ENCODE results near the gene B3GNT7.

Gene B3GNT7

DNA sequence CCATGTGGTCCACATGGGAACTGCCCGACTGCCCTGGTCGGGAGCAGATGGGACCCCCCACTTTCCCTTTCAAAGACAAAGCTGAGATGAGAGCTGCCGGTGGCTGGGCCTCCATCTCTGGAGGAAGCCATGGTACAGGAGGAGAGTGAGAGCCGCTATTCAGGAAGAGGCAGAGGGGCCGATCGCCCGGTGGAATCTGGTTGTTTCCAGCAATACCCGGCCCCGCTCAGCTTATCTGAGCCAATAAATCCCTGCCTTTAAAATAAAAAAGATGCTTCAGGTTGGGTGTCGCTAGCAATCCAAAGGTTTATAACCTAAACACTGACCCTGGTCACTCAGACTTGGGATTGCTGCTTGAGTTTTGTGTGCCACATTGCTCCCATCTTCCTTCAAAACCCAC, 15.2 kb upstream of the B3GNT7 start:
- no peak for TF ChIP-seq SIN3A (IDR thresholded peaks at IDR 0.05; ENCODE audit: borderline replicate concordance, insufficient read depth, low read length)
- TF ChIP-seq, protein P1, sequence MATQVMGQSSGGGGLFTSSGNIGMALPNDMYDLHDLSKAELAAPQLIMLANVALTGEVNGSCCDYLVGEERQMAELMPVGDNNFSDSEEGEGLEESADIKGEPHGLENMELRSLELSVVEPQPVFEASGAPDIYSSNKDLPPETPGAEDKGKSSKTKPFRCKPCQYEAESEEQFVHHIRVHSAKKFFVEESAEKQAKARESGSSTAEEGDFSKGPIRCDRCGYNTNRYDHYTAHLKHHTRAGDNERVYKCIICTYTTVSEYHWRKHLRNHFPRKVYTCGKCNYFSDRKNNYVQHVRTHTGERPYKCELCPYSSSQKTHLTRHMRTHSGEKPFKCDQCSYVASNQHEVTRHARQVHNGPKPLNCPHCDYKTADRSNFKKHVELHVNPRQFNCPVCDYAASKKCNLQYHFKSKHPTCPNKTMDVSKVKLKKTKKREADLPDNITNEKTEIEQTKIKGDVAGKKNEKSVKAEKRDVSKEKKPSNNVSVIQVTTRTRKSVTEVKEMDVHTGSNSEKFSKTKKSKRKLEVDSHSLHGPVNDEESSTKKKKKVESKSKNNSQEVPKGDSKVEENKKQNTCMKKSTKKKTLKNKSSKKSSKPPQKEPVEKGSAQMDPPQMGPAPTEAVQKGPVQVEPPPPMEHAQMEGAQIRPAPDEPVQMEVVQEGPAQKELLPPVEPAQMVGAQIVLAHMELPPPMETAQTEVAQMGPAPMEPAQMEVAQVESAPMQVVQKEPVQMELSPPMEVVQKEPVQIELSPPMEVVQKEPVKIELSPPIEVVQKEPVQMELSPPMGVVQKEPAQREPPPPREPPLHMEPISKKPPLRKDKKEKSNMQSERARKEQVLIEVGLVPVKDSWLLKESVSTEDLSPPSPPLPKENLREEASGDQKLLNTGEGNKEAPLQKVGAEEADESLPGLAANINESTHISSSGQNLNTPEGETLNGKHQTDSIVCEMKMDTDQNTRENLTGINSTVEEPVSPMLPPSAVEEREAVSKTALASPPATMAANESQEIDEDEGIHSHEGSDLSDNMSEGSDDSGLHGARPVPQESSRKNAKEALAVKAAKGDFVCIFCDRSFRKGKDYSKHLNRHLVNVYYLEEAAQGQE (IDR thresholded peaks at IDR 0.05; ENCODE audit: insufficient read depth in 1 of 2, low read depth in 2 of 2, low read length in 2 of 2) = no peak
- no peak for TF ChIP-seq FOXP2 (optimal IDR thresholded peaks at IDR 0.05; ENCODE audit: borderline replicate concordance, extremely low read depth, extremely low read length, insufficient read depth)
- TF ChIP-seq TAF1 (IDR thresholded peaks at IDR 0.05; ENCODE audit: borderline replicate concordance, insufficient read depth, low read length) = no peak
- TF ChIP-seq POLR2AphosphoS5 (IDR thresholded peaks at IDR 0.05; ENCODE audit: low read depth, low read length) = no peak

DNA sequence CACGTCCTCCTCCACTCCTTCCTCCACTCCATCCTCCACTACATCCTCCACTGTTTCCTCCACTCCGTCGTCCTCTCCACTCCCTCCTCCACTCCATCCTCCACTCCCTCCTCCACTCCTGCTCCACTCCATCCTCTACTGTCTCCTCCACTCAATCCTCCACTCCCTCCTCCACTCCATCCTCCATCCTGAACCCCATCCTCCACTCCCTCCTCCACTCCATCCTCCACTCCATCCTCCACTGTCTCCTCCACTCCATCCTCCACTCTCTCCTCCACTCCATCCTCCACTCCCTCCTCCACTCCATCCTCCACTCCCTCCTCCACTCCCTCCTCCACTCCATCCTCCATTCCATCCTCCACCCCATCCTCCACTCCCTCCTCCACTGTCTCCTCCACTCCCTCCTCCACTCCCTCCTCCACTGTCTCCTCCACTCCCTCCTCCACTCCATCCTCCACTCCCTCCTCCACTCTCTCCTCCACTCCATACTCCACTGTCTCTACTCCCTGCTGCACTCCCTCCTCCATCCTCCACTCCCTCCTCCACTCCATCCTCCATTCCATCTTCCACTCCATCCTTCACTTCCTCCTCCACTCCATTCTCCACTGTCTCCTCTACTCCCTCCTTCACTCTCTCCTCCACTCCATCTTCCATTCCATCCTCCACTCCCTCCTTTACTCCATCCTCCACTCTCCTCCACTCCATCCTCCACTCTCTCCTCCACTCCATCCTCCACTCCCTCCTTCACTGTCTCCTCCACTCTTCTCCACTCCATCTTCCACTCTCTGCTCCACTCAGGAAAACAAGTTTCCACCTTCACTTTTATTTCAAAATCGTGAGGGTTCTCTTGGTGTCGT, 14.3 kb upstream of the B3GNT7 start:
- TF ChIP-seq POLR2AphosphoS5 (IDR thresholded peaks at IDR 0.05; ENCODE audit: low read depth, low read length) = no peak
- TF ChIP-seq SIN3A (IDR thresholded peaks at IDR 0.05; ENCODE audit: borderline replicate concordance, insufficient read depth, low read length) = no peak
- TF ChIP-seq TAF1 (IDR thresholded peaks at IDR 0.05; ENCODE audit: borderline replicate concordance, insufficient read depth, low read length) = no peak
- no peak for TF ChIP-seq FOXP2 (optimal IDR thresholded peaks at IDR 0.05; ENCODE audit: borderline replicate concordance, extremely low read depth, extremely low read length, insufficient read depth)
- TF ChIP-seq, protein P1 (IDR thresholded peaks at IDR 0.05; ENCODE audit: insufficient read depth in 1 of 2, low read depth in 2 of 2, low read length in 2 of 2) = no peak

DNA sequence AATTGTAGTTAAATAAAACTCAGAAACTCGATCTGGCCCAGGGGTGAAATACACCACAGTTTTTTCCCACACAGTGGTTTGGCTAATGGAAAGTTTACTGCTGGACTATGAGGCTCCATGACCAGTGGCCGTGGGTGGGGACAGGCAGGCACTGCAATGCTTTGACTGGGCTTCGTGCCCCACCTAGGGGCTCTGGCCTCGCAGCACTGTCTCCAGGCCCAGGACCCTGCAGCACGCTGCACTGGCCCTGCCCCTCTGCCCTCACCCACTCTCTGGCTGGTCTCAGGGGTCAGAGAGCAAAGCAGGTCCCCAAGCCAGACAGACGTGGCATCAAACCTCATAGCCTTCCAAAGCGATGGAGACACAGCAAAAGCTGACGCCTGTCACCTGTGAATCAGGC, 13.4 kb upstream of the B3GNT7 start:
- TF ChIP-seq SIN3A (IDR thresholded peaks at IDR 0.05; ENCODE audit: borderline replicate concordance, insufficient read depth, low read length) = no peak
- TF ChIP-seq, protein P1 (IDR thresholded peaks at IDR 0.05; ENCODE audit: insufficient read depth in 1 of 2, low read depth in 2 of 2, low read length in 2 of 2) = no peak
- no peak for TF ChIP-seq TAF1 (IDR thresholded peaks at IDR 0.05; ENCODE audit: borderline replicate concordance, insufficient read depth, low read length)
- no peak for TF ChIP-seq FOXP2 (optimal IDR thresholded peaks at IDR 0.05; ENCODE audit: borderline replicate concordance, extremely low read depth, extremely low read length, insufficient read depth)
- TF ChIP-seq POLR2AphosphoS5 (IDR thresholded peaks at IDR 0.05; ENCODE audit: low read depth, low read length) = no peak

DNA sequence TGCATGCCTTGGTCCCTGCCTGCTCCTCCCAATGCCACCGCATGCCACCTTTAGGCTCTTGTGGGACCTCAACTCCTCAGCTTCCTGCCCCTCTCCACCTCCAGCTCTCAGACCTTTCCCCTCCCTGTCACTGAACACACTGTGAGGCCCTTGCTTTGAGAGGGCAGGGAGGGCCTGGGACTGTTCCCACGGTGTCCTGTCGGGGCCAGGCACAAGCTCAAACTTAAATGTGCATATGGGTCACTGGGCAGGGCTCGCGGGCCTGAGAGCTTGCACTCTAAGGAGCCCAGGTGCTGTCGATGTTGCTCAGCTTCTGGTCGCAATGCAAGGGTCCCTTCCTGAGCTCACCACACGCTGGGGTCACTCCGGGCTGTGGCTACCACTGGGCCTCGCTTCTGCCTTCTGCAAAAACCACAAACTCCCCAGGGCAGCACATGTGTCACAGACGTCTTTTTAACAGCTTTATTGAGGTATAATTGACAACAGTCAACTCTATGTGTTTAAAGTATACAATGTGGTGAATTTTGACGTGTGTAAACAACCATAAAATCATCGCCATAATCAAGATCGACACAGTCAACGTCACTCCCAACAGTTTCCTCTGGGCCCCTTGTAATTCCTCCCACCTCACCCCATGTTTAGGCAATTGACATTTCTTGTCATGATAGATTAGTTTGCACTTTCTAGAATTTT, 11.9 kb upstream of the B3GNT7 start:
- TF ChIP-seq POLR2AphosphoS5 (IDR thresholded peaks at IDR 0.05; ENCODE audit: low read depth, low read length) (no peak), TAF1 (IDR thresholded peaks at IDR 0.05; ENCODE audit: borderline replicate concordance, insufficient read depth, low read length) (no peak), SIN3A (IDR thresholded peaks at IDR 0.05; ENCODE audit: borderline replicate concordance, insufficient read depth, low read length) (no peak), FOXP2 (optimal IDR thresholded peaks at IDR 0.05; ENCODE audit: borderline replicate concordance, extremely low read depth, extremely low read length, insufficient read depth) (no peak)
- TF ChIP-seq, protein P1 (IDR thresholded peaks at IDR 0.05; ENCODE audit: insufficient read depth in 1 of 2, low read depth in 2 of 2, low read length in 2 of 2) = no peak
